ENCODE results near the gene HACD3.

DNA sequence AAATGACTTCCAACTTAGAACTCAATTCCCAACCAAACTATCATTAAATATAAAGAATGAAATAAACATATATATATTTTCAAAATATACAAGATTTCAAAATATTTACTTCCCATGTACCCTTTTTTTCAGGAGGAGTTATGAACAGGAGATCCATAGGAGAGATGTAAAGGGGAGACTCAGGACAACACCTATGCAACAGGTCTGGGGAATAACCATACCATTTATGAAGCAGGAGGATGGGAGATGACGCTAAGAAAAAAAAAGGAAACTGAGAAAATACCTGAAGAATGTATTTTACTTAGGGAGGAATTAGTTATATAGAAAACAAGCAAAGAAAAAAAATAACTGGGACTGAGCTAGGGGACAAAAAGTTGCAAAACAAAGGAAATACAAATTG lies 56.8 kb downstream of the HACD3 start:
- no peak for TF ChIP-seq ZNF384 (IDR thresholded peaks at IDR 0.05; ENCODE audit: low read depth, low read length)
- TF ChIP-seq YY1 (IDR thresholded peaks at IDR 0.05; ENCODE audit: borderline replicate concordance in 1 of 3, control insufficient read depth in 1 of 3, extremely low read depth in 1 of 3, insufficient read depth in 3 of 3, insufficient read length in 1 of 3, insufficient replicate concordance in 2 of 3, low read depth in 1 of 3, low read length in 2 of 3): no peak
- no peak for TF ChIP-seq CHD1 (IDR thresholded peaks at IDR 0.05; ENCODE audit: low read length)

All from K562 (cell line).